Thoracic aorta (tissue), 2 donors: ENCODE data around the gene OR10A3. TPM values are rescaled to one million over a fixed set of nuclear protein-coding genes. Genes with fewer than 3 reads are reported as not detected.
A peak's percentile ranks its signal among the peaks of the same experiment; 100 is the strongest.

Experiments used
- ATAC-seq: fragments of 150-250 bp; one replicate; pipeline ENCODE4 v1.8.0; 2017; ENCODE audit warnings: low read depth; ENCODE audit not compliant: insufficient number of reproducible peaks, low FRiP score
- DNase-seq: peaks from one replicate; pipeline ENCODE4 v3.0.0-alpha.2; 2020; ENCODE audit warnings: low spot score
- H3K27ac ChIP-seq, 2 donors: fragments of 200-600 bp; sonication (generic); 1 replicate in 1 of 2; 2 replicates in 1 of 2; pipeline ENCODE4 v1.5.1; 2016; ENCODE audit warnings: mild to moderate bottlenecking in 2 of 2, moderate library complexity in 2 of 2
- H3K27me3 ChIP-seq: fragments of 200-600 bp; sonication (generic); replicated peaks from 2 replicates; pipeline ENCODE4 v1.6.0; 2016; ENCODE audit warnings: mild to moderate bottlenecking; ENCODE audit not compliant: insufficient read depth
- H3K36me3 ChIP-seq: fragments of 200-600 bp; sonication (generic); one replicate; pipeline ENCODE4 v1.5.1; 2016
- H3K4me1 ChIP-seq, 2 donors: fragments of 200-600 bp; sonication (generic); 1 replicate in 1 of 2; 2 replicates in 1 of 2; pipeline versions ENCODE4 v1.5.1 to v1.6.0; 2016; ENCODE audit warnings: low read depth in 2 of 2, mild to moderate bottlenecking in 1 of 2; ENCODE audit not compliant: control insufficient read depth in 1 of 2
- H3K4me3 ChIP-seq: fragments of 200-600 bp; sonication (generic); 2 replicates; pipeline ENCODE4 v1.5.1; 2016; ENCODE audit warnings: mild to moderate bottlenecking
- H3K9me3 ChIP-seq: fragments of 200-600 bp; sonication (generic); 2 replicates; pipeline ENCODE4 v1.5.1; 2016
- total RNA-seq, 2 donors: library from RNA; depleted of rRNA; stranded (reverse); fragments of >200 nt; gene quantifications; one replicate each; pipeline versions ENCODE4 v1.1.0 to v1.2.3, GENCODE V29; 2016
- TF ChIP-seq, protein P1 (sequence below): fragments of 200-600 bp; sonication (generic); IDR thresholded peaks from one replicate; pipeline ENCODE4 v1.5.1; 2019; ENCODE audit warnings: antibody characterized with exemption

Gene OR10A3
- total RNA-seq, 2 donors from 2014 or later, result not detected

DNA sequence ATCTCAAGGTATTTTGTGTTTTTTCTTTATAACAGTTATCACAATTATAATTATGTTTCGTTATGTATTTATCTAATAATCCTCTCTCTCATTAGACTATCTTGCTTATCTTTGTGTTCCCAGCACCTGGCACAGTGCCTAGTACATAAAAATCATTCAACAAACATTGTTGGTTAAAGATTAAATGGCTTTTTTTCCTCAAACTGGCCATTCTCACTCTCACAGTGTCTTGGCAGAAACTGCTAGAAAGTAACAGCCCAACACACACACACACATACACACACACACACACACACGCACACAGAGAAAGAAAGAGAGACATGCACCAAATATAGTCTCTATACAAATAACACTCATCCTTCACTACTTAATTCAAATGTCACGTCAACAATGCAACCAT is 47.3 kb downstream of the OR10A3 start:
- ATAC-seq (no peak), DNase-seq (no peak)
- no peaks in the 10 kb centered on the region for H3K36me3 ChIP-seq
- H3K27me3 ChIP-seq, result no peaks in the 10 kb centered on the region
- H3K27ac ChIP-seq, result no peak overlapping the region
- no peak overlapping the region for H3K4me3 ChIP-seq
- H3K4me1 ChIP-seq, result no peaks in the 10 kb centered on the region
- TF ChIP-seq, protein P1, sequence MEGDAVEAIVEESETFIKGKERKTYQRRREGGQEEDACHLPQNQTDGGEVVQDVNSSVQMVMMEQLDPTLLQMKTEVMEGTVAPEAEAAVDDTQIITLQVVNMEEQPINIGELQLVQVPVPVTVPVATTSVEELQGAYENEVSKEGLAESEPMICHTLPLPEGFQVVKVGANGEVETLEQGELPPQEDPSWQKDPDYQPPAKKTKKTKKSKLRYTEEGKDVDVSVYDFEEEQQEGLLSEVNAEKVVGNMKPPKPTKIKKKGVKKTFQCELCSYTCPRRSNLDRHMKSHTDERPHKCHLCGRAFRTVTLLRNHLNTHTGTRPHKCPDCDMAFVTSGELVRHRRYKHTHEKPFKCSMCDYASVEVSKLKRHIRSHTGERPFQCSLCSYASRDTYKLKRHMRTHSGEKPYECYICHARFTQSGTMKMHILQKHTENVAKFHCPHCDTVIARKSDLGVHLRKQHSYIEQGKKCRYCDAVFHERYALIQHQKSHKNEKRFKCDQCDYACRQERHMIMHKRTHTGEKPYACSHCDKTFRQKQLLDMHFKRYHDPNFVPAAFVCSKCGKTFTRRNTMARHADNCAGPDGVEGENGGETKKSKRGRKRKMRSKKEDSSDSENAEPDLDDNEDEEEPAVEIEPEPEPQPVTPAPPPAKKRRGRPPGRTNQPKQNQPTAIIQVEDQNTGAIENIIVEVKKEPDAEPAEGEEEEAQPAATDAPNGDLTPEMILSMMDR, result no peak
- H3K9me3 ChIP-seq, result no peaks in the 10 kb centered on the region

DNA sequence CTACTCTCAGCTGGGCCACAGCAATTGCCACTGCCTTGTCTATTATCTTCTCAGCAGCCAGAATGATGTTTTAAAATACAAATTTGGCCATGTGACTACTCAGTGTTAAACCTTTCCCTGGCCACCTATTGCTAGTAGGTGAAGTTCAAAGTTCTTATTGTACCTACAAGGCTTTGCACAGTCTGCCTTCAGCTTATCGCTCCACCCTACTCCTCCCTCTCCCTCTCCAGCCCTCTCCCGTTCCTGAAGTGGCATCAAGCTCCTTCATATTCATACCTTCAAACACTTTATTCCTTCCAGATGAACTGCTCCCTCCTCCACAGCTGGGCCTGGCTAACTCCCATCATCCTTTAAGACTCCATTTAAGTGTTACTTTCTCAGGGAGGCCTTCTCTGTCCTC is 47.7 kb downstream of the OR10A3 start:
- no peaks in the 10 kb centered on the region for H3K9me3 ChIP-seq
- ATAC-seq, result no peak

DNA sequence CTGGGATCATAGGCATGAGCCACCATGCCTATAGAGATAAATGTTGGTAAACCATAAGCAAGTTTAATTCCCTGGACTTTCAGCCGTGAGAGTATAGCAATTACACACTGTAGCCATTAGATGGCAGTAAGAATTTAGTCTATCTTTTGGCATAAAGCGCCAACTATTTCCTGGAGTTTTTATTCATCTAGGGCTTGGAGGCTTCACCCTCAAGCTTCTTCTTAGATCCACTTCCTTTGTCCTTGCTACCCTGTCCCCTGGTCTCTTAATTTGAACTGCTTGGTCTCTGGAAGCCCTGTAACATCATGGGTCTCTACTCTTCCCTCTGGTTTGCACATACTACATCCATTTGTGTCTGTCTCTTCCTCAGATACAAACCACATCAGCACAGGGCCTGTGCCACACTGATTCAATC is 48.7 kb downstream of the OR10A3 start:
- ATAC-seq, result no peak
- H3K27me3 ChIP-seq, result no peaks in the 10 kb centered on the region
- TF ChIP-seq, protein P1, result peak; percentile 56
- DNase-seq, result no peak
- no peaks in the 10 kb centered on the region for H3K36me3 ChIP-seq
- no peak overlapping the region for H3K4me3 ChIP-seq
- H3K9me3 ChIP-seq, result no peaks in the 10 kb centered on the region
- no peak overlapping the region for H3K27ac ChIP-seq
- H3K4me1 ChIP-seq, result no peaks in the 10 kb centered on the region

More for the DNA sequence above, 47.7 kb downstream of the OR10A3 start:
- no peaks in the 10 kb centered on the region for H3K36me3 ChIP-seq
- no peak overlapping the region for H3K4me3 ChIP-seq
- H3K27me3 ChIP-seq, result no peaks in the 10 kb centered on the region
- H3K27ac ChIP-seq, result no peak overlapping the region
- no peak for DNase-seq
- no peaks in the 10 kb centered on the region for H3K4me1 ChIP-seq
- TF ChIP-seq, protein P1, result no peak

DNA sequence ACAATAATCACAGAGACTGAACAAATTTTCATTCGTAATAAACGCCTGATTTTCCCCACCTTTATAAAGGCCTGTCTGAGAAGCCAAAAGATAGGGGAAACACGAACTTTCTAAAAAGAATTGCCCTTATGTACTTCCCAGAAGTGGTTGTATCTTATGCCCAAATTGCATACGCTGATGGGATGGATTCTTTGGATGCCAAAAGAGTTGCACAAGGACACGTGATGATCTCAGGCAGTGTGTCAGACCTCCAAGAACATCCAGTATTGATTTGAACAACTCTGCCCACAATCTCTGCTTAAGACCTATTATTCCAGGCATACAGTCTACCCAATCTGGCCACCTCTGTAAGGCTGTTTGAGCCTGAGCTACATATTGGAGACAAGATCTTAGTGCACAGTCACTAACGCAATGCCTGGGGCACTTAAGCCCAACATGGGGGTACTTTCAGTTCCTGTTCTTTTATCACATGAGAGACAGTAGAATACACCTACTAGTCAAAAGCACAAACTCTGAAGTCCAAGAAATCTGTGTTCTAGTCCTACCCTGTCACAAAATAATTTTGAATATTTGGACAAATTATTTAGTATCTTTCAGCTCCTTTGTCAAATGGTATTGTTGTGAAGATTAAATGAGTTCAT is 49.3 kb downstream of the OR10A3 start:
- no peak for ATAC-seq

DNA sequence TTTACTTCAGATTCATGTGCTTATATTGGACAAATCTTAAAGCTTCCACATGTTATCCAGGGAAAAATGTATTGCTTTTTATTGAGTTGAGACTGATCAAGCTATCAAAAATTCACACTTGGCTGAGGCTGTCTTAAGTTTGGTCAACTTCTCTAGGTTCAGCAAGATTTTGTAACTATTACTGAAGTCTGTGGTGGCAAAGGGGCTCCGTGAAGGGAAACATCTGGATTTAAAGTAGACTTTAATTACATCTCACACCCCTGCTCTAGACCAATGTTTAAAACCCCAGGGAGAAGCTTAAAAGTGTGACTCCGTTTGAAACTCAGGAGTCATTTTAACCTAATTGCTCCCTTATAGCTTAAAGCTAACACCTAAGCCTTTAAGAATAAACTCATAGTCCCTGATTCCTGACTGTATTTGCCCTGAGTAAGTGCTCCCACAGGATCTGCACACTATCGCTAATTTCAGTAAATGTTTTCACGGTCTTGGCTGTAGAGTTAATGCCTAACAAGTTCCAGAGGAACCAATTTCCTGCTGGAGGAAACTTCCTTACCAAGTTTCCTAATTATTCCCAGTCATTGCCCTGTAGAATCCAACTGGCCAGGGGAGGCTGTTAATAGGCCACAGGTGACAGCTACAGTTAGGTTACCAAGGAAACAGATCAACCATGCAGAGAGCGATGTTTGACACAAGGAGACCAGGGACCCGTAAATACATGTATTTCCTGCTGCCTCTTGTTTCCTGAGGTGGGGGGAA is 50.9 kb downstream of the OR10A3 start:
- no peak for DNase-seq
- ATAC-seq, result no peak
- no peak overlapping the region for H3K4me3 ChIP-seq
- no peak overlapping the region for H3K27ac ChIP-seq
- H3K27me3 ChIP-seq, result no peaks in the 10 kb centered on the region
- H3K4me1 ChIP-seq, result no peaks in the 10 kb centered on the region
- no peaks in the 10 kb centered on the region for H3K9me3 ChIP-seq
- H3K36me3 ChIP-seq, result no peaks in the 10 kb centered on the region
- TF ChIP-seq, protein P1, result no peak

More for the DNA sequence above, 49.3 kb downstream of the OR10A3 start:
- Histone ChIP-seq H3K4me1 (no peaks in the 10 kb centered on the region), H3K27me3 (no peaks in the 10 kb centered on the region), H3K9me3 (no peaks in the 10 kb centered on the region), H3K27ac (no peak overlapping the region), H3K36me3 (no peaks in the 10 kb centered on the region), H3K4me3 (no peak overlapping the region)
- DNase-seq, result no peak
- TF ChIP-seq, protein P1, result no peak
